HG02798 (cell line): ENCODE results near the gene CAMK4.
A peak's percentile ranks its signal among the peaks of the same experiment; 100 is the strongest.

Experiments used
- ATAC-seq: cut with Tn5 transposase; IDR thresholded peaks from one replicate; pipeline ENCODE4 v1.9.1; 2021; ENCODE audit warnings: mild to moderate bottlenecking; ENCODE audit not compliant: unreplicated experiment, poor library complexity

The CAMK4 gene

GRCh38 chr5:111463311-111463710, 239.1 kb downstream of the CAMK4 start:
- no peak for ATAC-seq

GRCh38 chr5:111469293-111469896, 245.2 kb downstream of the CAMK4 start:
- no peak for ATAC-seq

- ATAC-seq: no peak
Measured at GRCh38 chr5:111469903-111470302, 245.7 kb downstream of the CAMK4 start.

- no peak for ATAC-seq
Measured at GRCh38 chr5:111472096-111472495, 247.9 kb downstream of the CAMK4 start.

- ATAC-seq: no peak
Measured at GRCh38 chr5:111472579-111472978, 248.4 kb downstream of the CAMK4 start.

GRCh38 chr5:111478266-111478665, 254.1 kb downstream of the CAMK4 start:
- no peak for ATAC-seq

- ATAC-seq: no peak
Measured at GRCh38 chr5:111478898-111479297, 254.7 kb downstream of the CAMK4 start.

GRCh38 chr5:111480346-111480745, 256.2 kb downstream of the CAMK4 start:
- no peak for ATAC-seq

GRCh38 chr5:111486055-111486454, 261.9 kb downstream of the CAMK4 start:
- no peak for ATAC-seq

GRCh38 chr5:111486926-111487325, 262.7 kb downstream of the CAMK4 start:
- ATAC-seq: no peak

GRCh38 chr5:111488353-111488752, 264.2 kb downstream of the CAMK4 start:
- no peak for ATAC-seq

- ATAC-seq: no peak
Measured at GRCh38 chr5:111493031-111493430, 268.8 kb downstream of the CAMK4 start.

GRCh38 chr5:111494355-111494999, 270.3 kb downstream of the CAMK4 start:
- ATAC-seq: peak; percentile 53

- no peak for ATAC-seq
Measured at GRCh38 chr5:111495159-111495558, 271.0 kb downstream of the CAMK4 start.

- ATAC-seq: no peak
Measured at GRCh38 chr5:111498346-111498745, 274.2 kb downstream of the CAMK4 start.

GRCh38 chr5:111502956-111503355, 278.8 kb downstream of the CAMK4 start:
- no peak for ATAC-seq

- no peak for ATAC-seq
Measured at GRCh38 chr5:111505096-111505495, 280.9 kb downstream of the CAMK4 start.

- no peak for ATAC-seq
Measured at GRCh38 chr5:111507276-111507675, 283.1 kb downstream of the CAMK4 start.

GRCh38 chr5:111509119-111509518, 284.9 kb downstream of the CAMK4 start:
- ATAC-seq: no peak

GRCh38 chr5:111511174-111511830, 287.1 kb downstream of the CAMK4 start:
- no peak for ATAC-seq

GRCh38 chr5:111511831-111512374, 287.7 kb downstream of the CAMK4 start:
- peak; percentile 3 for ATAC-seq
